ENCODE data around the gene PLSCR2. TPM values are rescaled to one million over a fixed set of nuclear protein-coding genes. Genes with fewer than 3 reads are reported as not detected.
"Not testable (repeated sequence)": the region's sequence is repeated elsewhere in the genome, so short reads cannot be mapped to it uniquely, and the experiment has no call there.

PLSCR2 gene
- total RNA-seq, 1 donor from 2014 or later, result 0.31 TPM

DNA sequence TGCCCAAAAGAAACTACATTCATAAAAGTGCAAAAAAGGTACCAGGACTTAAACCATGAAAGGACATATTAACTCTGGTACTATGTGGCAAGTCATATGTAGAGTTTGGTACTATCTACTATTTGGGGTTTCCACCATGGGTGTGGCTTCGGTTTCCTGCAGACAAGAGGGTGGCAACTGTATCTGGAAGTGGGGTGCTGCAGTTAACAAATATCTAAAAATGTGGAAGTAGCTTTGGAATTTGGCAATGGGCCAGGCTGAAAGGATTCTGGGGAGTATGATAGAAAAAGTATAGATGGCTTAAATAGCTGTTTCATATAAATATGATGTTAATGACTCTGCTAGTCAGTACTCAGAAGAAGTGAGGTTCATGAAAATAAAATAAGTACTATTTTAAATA, 44.0 kb downstream of the PLSCR2 start:
- H3K4me1 Mint-ChIP-seq, result peaks cover 5% of the 10 kb centered on the region
- no peaks in the 10 kb centered on the region for H3K27me3 Mint-ChIP-seq (ENCODE audit: low read depth)
- TF ChIP-seq, protein P1, sequence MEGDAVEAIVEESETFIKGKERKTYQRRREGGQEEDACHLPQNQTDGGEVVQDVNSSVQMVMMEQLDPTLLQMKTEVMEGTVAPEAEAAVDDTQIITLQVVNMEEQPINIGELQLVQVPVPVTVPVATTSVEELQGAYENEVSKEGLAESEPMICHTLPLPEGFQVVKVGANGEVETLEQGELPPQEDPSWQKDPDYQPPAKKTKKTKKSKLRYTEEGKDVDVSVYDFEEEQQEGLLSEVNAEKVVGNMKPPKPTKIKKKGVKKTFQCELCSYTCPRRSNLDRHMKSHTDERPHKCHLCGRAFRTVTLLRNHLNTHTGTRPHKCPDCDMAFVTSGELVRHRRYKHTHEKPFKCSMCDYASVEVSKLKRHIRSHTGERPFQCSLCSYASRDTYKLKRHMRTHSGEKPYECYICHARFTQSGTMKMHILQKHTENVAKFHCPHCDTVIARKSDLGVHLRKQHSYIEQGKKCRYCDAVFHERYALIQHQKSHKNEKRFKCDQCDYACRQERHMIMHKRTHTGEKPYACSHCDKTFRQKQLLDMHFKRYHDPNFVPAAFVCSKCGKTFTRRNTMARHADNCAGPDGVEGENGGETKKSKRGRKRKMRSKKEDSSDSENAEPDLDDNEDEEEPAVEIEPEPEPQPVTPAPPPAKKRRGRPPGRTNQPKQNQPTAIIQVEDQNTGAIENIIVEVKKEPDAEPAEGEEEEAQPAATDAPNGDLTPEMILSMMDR (IDR thresholded peaks at IDR 0.05; ENCODE audit: unreplicated experiment), result no peak
- no peak for DNase-seq (ENCODE audit: low spot score in 2 of 2, unreplicated experiment in 2 of 2)
- H3K36me3 Mint-ChIP-seq, result no peaks in the 10 kb centered on the region
- H3K4me3 Mint-ChIP-seq, result no peak overlapping the region
- H3K27ac Mint-ChIP-seq, result no peak overlapping the region
- H3K9me3 Mint-ChIP-seq, result peaks cover 11% of the 10 kb centered on the region

DNA sequence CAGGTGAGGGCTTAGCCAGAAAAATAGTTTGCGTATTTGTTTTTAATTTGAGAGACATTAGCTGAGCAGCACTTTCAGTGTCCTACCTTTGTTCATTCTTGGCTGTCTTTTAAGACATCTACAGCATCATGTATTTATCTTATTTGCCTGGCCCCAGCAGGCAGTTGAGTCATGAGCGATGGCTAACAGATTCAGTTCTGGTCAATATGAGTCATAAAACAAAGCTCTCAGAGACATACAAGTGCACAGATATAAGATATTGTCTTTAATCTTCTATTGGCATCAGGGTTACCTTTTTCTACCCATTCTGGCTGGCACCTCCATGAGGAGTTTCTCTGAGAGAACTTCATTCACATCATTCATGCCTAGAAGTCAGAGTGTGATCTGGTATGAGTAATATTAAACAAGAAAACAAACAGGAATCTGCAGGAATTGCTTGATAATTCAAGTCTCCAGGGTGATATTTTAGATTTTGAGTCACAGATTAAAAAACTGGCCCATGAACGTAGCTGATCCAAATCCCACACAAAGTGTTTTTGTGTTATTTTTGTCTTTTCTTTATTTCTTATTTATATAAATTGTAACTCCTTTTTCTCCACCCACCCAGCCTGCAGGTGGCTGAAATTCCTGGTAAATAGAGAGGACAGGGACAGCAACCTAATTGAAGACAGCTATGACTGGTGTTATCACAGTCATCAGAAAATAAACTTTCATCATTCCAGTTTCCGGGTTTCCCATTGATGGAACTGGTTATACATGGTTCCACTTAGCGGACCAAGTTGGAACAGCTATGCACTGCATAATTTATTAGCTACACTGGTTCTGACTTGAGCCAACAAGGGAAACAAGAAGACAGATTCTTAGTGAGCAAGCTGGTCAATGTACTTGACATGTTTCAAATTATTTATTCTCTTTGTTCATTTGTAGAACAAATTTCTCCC, 47.3 kb downstream of the PLSCR2 start:
- Mint-ChIP-seq H3K4me3 (no peak overlapping the region), H3K4me1 (peaks cover 10% of the 10 kb centered on the region), H3K27ac (peak overlapping the region; percentile 58), H3K27me3 (ENCODE audit: low read depth) (no peaks in the 10 kb centered on the region), H3K36me3 (no peaks in the 10 kb centered on the region), H3K9me3 (peaks cover 5% of the 10 kb centered on the region)
- DNase-seq (ENCODE audit: low spot score in 2 of 2, unreplicated experiment in 2 of 2), result no peak
- TF ChIP-seq, protein P1 (IDR thresholded peaks at IDR 0.05; ENCODE audit: unreplicated experiment), result no peak

DNA sequence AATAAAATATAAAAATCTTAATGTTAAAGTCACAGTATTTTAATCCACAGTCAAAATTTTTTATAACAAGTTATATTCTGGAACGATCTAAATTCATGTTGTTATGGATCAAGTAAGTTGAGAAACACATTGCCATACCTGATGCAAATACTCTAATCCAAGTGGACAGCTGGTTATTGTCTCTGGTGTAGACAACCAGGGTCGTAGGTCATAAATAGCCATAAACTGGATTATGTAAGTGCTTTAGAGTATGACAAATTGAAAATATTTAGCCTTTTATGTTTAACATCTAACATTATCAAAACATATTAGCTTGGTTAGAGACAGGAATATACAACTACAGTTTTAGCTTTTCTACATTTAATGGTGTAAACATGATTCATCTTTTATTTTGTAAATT, 53.0 kb downstream of the PLSCR2 start:
- H3K4me1 Mint-ChIP-seq, result peaks cover 5% of the 10 kb centered on the region
- no peaks in the 10 kb centered on the region for H3K27me3 Mint-ChIP-seq (ENCODE audit: low read depth)
- H3K36me3 Mint-ChIP-seq, result peaks cover 3% of the 10 kb centered on the region
- DNase-seq (ENCODE audit: low spot score in 2 of 2, unreplicated experiment in 2 of 2), result no peak
- H3K4me3 Mint-ChIP-seq, result no peak overlapping the region
- TF ChIP-seq, protein P1 (IDR thresholded peaks at IDR 0.05; ENCODE audit: unreplicated experiment), result no peak
- no peak overlapping the region for H3K27ac Mint-ChIP-seq
- peaks cover 23% of the 10 kb centered on the region for H3K9me3 Mint-ChIP-seq

DNA sequence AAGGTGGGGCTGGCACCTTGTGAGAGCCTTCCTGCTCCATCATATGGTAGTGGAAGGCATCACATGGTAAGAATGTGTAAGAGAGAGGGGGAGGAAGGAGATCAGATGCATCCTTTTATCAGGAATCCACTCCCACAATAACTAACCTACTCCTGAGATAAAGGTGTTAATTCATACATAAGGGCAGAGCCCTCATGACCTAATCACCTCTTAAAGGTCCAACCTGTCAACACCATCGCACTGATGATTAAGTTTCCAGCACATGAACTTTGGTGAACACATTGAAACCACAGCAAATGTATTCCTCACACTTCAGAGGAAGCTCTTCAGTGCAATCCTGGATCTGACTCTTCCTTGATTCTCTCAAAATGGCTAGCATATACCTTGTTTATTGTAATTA, 55.4 kb downstream of the PLSCR2 start:
- no peak for DNase-seq (ENCODE audit: low spot score in 2 of 2, unreplicated experiment in 2 of 2)
- TF ChIP-seq, protein P1 (IDR thresholded peaks at IDR 0.05; ENCODE audit: unreplicated experiment), result no peak
- Mint-ChIP-seq H3K4me1 (peaks cover 5% of the 10 kb centered on the region), H3K27ac (no peak overlapping the region), H3K9me3 (peaks cover 27% of the 10 kb centered on the region), H3K36me3 (peaks cover 3% of the 10 kb centered on the region), H3K27me3 (ENCODE audit: low read depth) (no peaks in the 10 kb centered on the region), H3K4me3 (no peak overlapping the region)

DNA sequence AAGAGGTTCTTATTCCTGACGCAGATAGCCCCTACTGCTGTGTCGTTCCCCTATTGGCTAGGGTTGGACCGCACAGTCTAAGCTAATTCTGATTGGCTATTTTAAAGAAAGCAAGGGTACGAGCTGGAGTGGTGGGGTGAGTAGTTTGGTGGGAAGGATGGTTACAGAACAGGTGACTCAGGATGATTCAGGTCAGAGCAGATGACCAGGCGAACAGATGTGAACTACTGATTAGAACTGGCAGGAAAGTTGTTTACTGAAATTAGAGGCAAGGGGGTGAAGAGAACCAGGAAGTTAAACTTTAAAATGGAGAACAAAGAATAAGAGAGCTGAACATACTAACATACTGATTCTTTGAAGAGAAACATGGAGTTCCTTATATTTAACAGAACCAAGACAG, 56.6 kb downstream of the PLSCR2 start:
- H3K27ac Mint-ChIP-seq; H3K27me3 Mint-ChIP-seq (ENCODE audit: low read depth); H3K36me3 Mint-ChIP-seq; DNase-seq (ENCODE audit: low spot score in 2 of 2, unreplicated experiment in 2 of 2); H3K4me3 Mint-ChIP-seq; H3K4me1 Mint-ChIP-seq: not testable (repeated sequence)
- H3K9me3 Mint-ChIP-seq, result peaks cover 27% of the 10 kb centered on the region

DNA sequence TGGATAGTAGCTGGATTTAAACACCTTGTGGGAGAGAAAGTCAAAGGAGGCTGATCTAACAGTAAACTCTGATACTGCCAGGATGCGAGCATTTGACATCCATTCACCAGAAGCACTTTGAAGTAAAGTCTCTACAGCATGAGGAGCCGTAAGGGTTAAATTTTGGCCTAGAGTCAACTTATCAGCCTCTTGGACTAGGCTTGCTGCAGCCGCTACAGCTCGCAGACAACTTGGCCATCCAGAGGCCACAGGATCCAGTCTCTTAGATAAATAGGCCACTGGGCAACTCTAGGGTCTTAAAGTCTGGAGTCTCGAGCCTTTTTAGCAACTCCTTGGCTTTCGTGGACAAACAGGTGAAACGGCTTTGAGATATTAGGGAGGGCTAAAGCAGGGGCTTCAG, 61.4 kb downstream of the PLSCR2 start:
- no peak overlapping the region for H3K4me3 Mint-ChIP-seq
- DNase-seq (ENCODE audit: low spot score in 2 of 2, unreplicated experiment in 2 of 2), result no peak
- TF ChIP-seq, protein P1 (IDR thresholded peaks at IDR 0.05; ENCODE audit: unreplicated experiment), result no peak
- H3K9me3 Mint-ChIP-seq, result peaks cover 20% of the 10 kb centered on the region
- H3K27ac Mint-ChIP-seq, result no peak overlapping the region
- H3K27me3 Mint-ChIP-seq (ENCODE audit: low read depth), result no peaks in the 10 kb centered on the region
- peaks cover 6% of the 10 kb centered on the region for H3K4me1 Mint-ChIP-seq
- peaks cover 3% of the 10 kb centered on the region for H3K36me3 Mint-ChIP-seq

All from mesothelial cell of epicardium (in vitro differentiated cells).